ENCODE results near the gene PRELP. TPM values are rescaled to one million over a fixed set of nuclear protein-coding genes. Genes with fewer than 3 reads are reported as not detected.

Gene PRELP
- total and polyA plus RNA-seq, 2 of the 8 experiments (the other 6 are each of a cell fraction or from before 2014, with no cell fraction given): 0.13 to 0.23 TPM

DNA sequence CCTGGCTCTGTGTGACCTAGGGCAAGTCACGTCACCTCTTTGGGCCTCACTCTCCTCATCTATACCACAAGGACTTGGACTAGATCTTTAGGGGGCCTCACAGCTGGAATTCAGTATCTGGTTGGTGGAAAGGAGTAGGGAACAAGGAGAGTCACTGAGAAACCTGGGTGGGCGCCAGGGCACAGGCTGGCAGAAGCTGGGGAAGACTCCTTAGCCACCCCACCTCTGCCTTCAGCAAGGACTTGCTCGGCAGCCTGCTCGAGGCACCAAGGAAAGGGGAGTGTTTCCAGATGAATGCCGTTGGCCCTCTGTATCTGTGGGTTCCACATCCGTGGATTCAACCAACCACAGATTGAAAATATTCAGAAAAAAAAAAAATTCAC lies 17.1 kb downstream of the PRELP start:
- no peaks in the 10 kb centered on the region; a peak in 1 of 7 replicates for H3K27me3 ChIP-seq (replicated peaks in 1 of 4; ENCODE audit: control insufficient read depth in 3 of 4, extremely low read depth in 1 of 4, insufficient read depth in 3 of 4, low read length in 3 of 4)
- H3K4ac ChIP-seq (replicated peaks; ENCODE audit: insufficient read length, low read depth, low read length): no peak overlapping the region
- TF ChIP-seq POLR2AphosphoS5 (IDR thresholded peaks at IDR 0.05; ENCODE audit: low read depth, low read length): no peak
- H2AK5ac ChIP-seq (ENCODE audit: low read depth, low read length): no peak overlapping the region
- no peak overlapping the region for H3K56ac ChIP-seq (replicated peaks; ENCODE audit: insufficient read length, low read depth, low read length)
- H3K4me1 ChIP-seq (replicated peaks in 1 of 4; ENCODE audit: control insufficient read depth in 3 of 4, insufficient read depth in 4 of 4, low read length in 3 of 4): peaks cover 0 to 15% (median 6%) of the 10 kb centered on the region in 4 experiments; a peak in 5 of 7 replicates
- no peak overlapping the region for H2BK20ac ChIP-seq (ENCODE audit: low read length)
- H3K4me3 ChIP-seq (ENCODE audit: extremely low read depth in 1 of 4, insufficient read depth in 2 of 4, low read depth in 3 of 4, low read length in 4 of 4): no peak overlapping the region
- no peak overlapping the region for H3K14ac ChIP-seq (ENCODE audit: insufficient read length)
- H3K36me3 ChIP-seq (ENCODE audit: control insufficient read depth in 2 of 4, insufficient read depth in 4 of 4, low read length in 3 of 4): no peaks in the 10 kb centered on the region
- POLR2A ChIA-PET (ENCODE audit: partially characterized antibody): no interaction called here
- H4K8ac ChIP-seq (ENCODE audit: extremely low read depth, insufficient read depth, low read length): no peak overlapping the region
- no peaks in the 10 kb centered on the region for H4K20me1 ChIP-seq (replicated peaks in 1 of 2; ENCODE audit: control insufficient read depth in 1 of 2, insufficient read depth in 2 of 2, low read length in 2 of 2)
- DNase-seq (ENCODE audit: low read depth in 1 of 2, low spot score in 2 of 2) (no peak), FAIRE-seq (no peak)
- no peak overlapping the region for H3K9ac ChIP-seq (replicated peaks in 1 of 4; ENCODE audit: extremely low read depth in 1 of 4, low read depth in 3 of 4, low read length in 3 of 4)
- no peak overlapping the region for H3K23ac ChIP-seq (ENCODE audit: insufficient read length)
- no peaks in the 10 kb centered on the region for H3K9me3 ChIP-seq (ENCODE audit: insufficient read depth in 2 of 2, low read depth in 1 of 2, low read length in 1 of 2)
- CTCF ChIA-PET (ENCODE audit: partially characterized antibody): interaction anchor here (1.6 to 4.1 kb wide), 2 partner anchors 12 to 216 kb away, joined by 3 to 35 read pairs; no protein-coding TSS in a partner anchor
- H4K5ac ChIP-seq (ENCODE audit: insufficient read length, low read depth, low read length): no peak overlapping the region
- no peak overlapping the region for H2BK12ac ChIP-seq (ENCODE audit: low read depth, low read length)
- no peak overlapping the region for H3K18ac ChIP-seq (ENCODE audit: extremely low read depth, low read length)
- no peak overlapping the region for H4K91ac ChIP-seq (replicated peaks; ENCODE audit: insufficient read length, low read length)
- no peak overlapping the region for H2AFZ ChIP-seq (ENCODE audit: low read length)
- H2BK15ac ChIP-seq (ENCODE audit: low read length): no peak overlapping the region
- no peaks in the 10 kb centered on the region for H3K79me1 ChIP-seq (ENCODE audit: low read depth, low read length)
- H2BK5ac ChIP-seq (ENCODE audit: low read depth, low read length): no peak overlapping the region
- 87% methylated on average over 6 of the region's 6 CpGs; no CpG with 5 or more reads in 1 of the 2 experiments for WGBS, 2 experiments (ENCODE audit: extremely low coverage in 1 of 2, insufficient coverage in 1 of 2, insufficient read length in 1 of 2, insufficient replicate concordance in 2 of 2, low coverage in 1 of 2, low lambda C conversion rate in 2 of 2, missing lambda C conversion rate in 1 of 2)
- H3K27ac ChIP-seq (ENCODE audit: low read depth, low read length): no peak overlapping the region
- no peaks in the 10 kb centered on the region for H3K79me2 ChIP-seq (ENCODE audit: control insufficient read depth in 1 of 2, insufficient read depth in 2 of 2, low read length in 2 of 2)
- no peak overlapping the region for H3K4me2 ChIP-seq (ENCODE audit: insufficient read depth in 1 of 2, low read depth in 2 of 2, low read length in 2 of 2)
- H3K23me2 ChIP-seq (ENCODE audit: low read depth, low read length): no peaks in the 10 kb centered on the region
- H2BK120ac ChIP-seq (replicated peaks; ENCODE audit: low read depth, low read length): no peak overlapping the region
